ENCODE results near the gene ARID5A. TPM values are rescaled to one million over a fixed set of nuclear protein-coding genes. Genes with fewer than 3 reads are reported as not detected.

Gene ARID5A
- total and polyA plus RNA-seq, 2 of the 13 experiments (the other 11 are each of a cell fraction or from before 2014, with no cell fraction given) = 6.0 to 9.5 TPM

DNA sequence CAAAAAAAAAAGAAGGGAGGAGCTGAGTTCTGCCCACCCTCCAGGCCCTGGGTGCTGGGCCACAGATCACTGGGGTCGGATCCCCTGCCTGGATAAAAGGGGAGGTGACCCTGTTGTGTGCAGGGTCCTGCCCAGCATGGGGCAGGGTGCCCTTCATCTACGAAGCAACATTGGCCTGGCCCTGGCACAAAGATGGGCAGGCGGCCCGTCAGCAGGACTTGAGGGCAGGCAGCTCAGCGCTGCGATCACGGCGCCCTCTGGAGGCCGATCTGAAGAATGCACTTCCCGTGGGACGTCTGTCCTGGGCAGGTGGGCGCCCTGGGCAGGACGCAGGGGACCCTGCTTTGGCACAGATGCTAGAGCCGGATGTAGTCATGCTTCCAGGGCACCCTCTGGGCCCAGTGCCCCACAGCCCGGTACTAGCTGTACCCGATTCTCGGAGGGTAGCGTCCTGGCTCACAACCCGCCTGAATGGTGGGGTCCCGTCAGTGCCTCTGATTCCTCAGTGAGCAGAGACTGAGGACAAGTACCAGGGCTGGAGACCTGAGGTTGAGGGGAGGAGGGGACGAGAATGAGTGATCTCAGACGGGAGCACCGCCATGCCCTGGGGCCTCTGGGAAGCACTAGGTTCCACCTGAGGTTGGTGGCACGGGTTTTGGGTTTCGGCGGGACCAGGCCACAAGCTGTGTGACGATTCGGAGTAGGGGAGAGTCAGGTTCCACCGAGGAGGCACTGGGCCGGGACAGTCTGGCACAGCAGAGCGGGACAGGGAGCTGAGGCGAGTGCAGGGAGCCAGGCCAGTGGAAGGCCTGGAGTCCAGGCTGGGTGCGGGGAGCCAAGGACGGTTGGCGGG lies 18.0 kb downstream of the ARID5A start (continued):
- TF ChIP-seq, protein P1, sequence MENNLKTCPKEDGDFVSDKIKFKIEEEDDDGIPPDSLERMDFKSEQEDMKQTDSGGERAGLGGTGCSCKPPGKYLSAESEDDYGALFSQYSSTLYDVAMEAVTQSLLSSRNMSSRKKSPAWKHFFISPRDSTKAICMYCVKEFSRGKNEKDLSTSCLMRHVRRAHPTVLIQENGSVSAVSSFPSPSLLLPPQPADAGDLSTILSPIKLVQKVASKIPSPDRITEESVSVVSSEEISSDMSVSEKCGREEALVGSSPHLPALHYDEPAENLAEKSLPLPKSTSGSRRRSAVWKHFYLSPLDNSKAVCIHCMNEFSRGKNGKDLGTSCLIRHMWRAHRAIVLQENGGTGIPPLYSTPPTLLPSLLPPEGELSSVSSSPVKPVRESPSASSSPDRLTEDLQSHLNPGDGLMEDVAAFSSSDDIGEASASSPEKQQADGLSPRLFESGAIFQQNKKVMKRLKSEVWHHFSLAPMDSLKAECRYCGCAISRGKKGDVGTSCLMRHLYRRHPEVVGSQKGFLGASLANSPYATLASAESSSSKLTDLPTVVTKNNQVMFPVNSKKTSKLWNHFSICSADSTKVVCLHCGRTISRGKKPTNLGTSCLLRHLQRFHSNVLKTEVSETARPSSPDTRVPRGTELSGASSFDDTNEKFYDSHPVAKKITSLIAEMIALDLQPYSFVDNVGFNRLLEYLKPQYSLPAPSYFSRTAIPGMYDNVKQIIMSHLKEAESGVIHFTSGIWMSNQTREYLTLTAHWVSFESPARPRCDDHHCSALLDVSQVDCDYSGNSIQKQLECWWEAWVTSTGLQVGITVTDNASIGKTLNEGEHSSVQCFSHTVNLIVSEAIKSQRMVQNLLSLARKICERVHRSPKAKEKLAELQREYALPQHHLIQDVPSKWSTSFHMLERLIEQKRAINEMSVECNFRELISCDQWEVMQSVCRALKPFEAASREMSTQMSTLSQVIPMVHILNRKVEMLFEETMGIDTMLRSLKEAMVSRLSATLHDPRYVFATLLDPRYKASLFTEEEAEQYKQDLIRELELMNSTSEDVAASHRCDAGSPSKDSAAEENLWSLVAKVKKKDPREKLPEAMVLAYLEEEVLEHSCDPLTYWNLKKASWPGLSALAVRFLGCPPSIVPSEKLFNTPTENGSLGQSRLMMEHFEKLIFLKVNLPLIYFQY (CRISPR knock-in tag; IDR thresholded peaks at IDR 0.05; ENCODE audit: borderline replicate concordance) = no peak
- TF ChIP-seq ZNF441 (CRISPR knock-in tag; IDR thresholded peaks at IDR 0.05; ENCODE audit: borderline replicate concordance) (0 out of 2 replicates have a peak, but pooled peaks have one; percentile 33), ZNF280D (CRISPR knock-in tag; IDR thresholded peaks at IDR 0.05) (peak; percentile 49; the same call in 1 of the 2 replicates), GABPB1 (CRISPR knock-in tag; IDR thresholded peaks at IDR 0.05) (peak; percentile 85), ZNF619 (CRISPR knock-in tag; IDR thresholded peaks at IDR 0.05) (peak; percentile 79; the same call in 1 of the 2 replicates), ZNF816 (CRISPR knock-in tag; IDR thresholded peaks at IDR 0.05; ENCODE audit: borderline replicate concordance) (no peak), HCFC1 (IDR thresholded peaks at IDR 0.05; ENCODE audit: low read depth, low read length) (no peak), KAT8 (CRISPR knock-in tag; IDR thresholded peaks at IDR 0.05) (0 out of 2 replicates have a peak, but pooled peaks have one; percentile 36), HMGXB4 (CRISPR knock-in tag; IDR thresholded peaks at IDR 0.05; ENCODE audit: borderline replicate concordance in 1 of 2, low read depth in 1 of 2) (peak; percentile 80 to 82), ZNF256 (CRISPR knock-in tag; conservative IDR thresholded peaks at IDR 0.05) (no peak), MZF1 (CRISPR knock-in tag; IDR thresholded peaks at IDR 0.05; ENCODE audit: borderline replicate concordance) (peak; percentile 7; the same call in 1 of the 2 replicates), DRAP1 (CRISPR knock-in tag; IDR thresholded peaks at IDR 0.05) (peak; percentile 21; the same call in 1 of the 2 replicates)
- TF ChIP-seq, protein P2, sequence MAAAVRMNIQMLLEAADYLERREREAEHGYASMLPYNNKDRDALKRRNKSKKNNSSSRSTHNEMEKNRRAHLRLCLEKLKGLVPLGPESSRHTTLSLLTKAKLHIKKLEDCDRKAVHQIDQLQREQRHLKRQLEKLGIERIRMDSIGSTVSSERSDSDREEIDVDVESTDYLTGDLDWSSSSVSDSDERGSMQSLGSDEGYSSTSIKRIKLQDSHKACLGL (CRISPR knock-in tag; IDR thresholded peaks at IDR 0.05) = peak; percentile 25
